Ecto neural progenitor cell (in vitro differentiated cells): ENCODE results near the gene FAM117A.
"Not testable (repeated sequence)": the region's sequence is repeated elsewhere in the genome, so short reads cannot be mapped to it uniquely, and the experiment has no call there.

Source experiments
- DNase-seq: peaks from one replicate; pipeline ENCODE4 v3.0.0-alpha.2; 2018; ENCODE audit warnings: low spot score

Gene FAM117A

GRCh38 chr17:49762151-49762941, 1.6 kb downstream of the FAM117A start:
- no peak for DNase-seq

GRCh38 chr17:49760932-49761558, 2.9 kb downstream of the FAM117A start:
- DNase-seq = no peak

- no peak for DNase-seq
These were observed 3.6 kb downstream of the FAM117A start for GRCh38 chr17:49760296-49760695.

- no peak for DNase-seq
These were observed 4.7 kb downstream of the FAM117A start for GRCh38 chr17:49759203-49759602.

- not testable (repeated sequence) for DNase-seq
These were observed 5.4 kb downstream of the FAM117A start for GRCh38 chr17:49758464-49759010.

- DNase-seq = no peak
These were observed 6.7 kb downstream of the FAM117A start for GRCh38 chr17:49757151-49757777.

GRCh38 chr17:49756323-49757150, 7.4 kb downstream of the FAM117A start:
- DNase-seq = no peak

GRCh38 chr17:49755663-49756283, 8.2 kb downstream of the FAM117A start:
- no peak for DNase-seq

- no peak for DNase-seq
These were observed 10.0 kb downstream of the FAM117A start for GRCh38 chr17:49753959-49754391.

- no peak for DNase-seq
These were observed 11.4 kb downstream of the FAM117A start for GRCh38 chr17:49752508-49752907.

- DNase-seq = no peak
These were observed 14.2 kb downstream of the FAM117A start for GRCh38 chr17:49749730-49750129.

- no peak for DNase-seq
These were observed 15.1 kb downstream of the FAM117A start for GRCh38 chr17:49748791-49749190.

GRCh38 chr17:49748223-49748622, 15.7 kb downstream of the FAM117A start:
- no peak for DNase-seq

GRCh38 chr17:49747632-49748031, 16.3 kb downstream of the FAM117A start:
- DNase-seq = no peak

GRCh38 chr17:49746791-49747490, 17.0 kb downstream of the FAM117A start:
- no peak for DNase-seq

GRCh38 chr17:49745175-49746139, 18.5 kb downstream of the FAM117A start:
- DNase-seq = no peak

GRCh38 chr17:49742166-49742638, 21.7 kb downstream of the FAM117A start:
- no peak for DNase-seq

GRCh38 chr17:49741692-49742076, 22.2 kb downstream of the FAM117A start:
- no peak for DNase-seq

GRCh38 chr17:49741009-49741691, 22.8 kb downstream of the FAM117A start:
- no peak for DNase-seq
